Measurements from ENCODE around the gene UGT1A1.

Gene UGT1A1

DNA sequence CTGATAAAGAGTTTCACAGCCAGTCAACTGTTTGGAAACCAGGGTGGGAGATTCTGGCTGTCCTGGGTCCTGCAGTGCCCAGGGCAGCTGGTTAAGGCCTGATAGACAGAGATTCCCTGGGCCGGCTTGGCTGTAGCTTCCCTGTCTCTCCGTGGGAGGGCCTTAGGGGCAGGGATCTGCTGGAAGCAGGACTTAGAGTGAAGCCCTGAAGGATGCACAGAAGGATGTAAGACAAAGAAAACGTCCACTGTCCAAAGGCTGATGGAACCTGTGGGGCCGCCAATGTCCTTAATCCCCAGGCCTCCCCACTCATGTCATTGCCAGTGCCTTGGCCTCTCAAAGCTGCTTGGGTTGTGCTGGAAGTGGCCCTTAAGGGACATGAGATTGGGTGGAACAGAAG is 51.0 kb downstream of the UGT1A1 start:
- DNase-seq = no peak
- no peak for TF ChIP-seq CTCF (IDR thresholded peaks at IDR 0.05; ENCODE audit: low read depth, low read length)
- H3K36me3 ChIP-seq = no peaks in the 10 kb centered on the region

DNA sequence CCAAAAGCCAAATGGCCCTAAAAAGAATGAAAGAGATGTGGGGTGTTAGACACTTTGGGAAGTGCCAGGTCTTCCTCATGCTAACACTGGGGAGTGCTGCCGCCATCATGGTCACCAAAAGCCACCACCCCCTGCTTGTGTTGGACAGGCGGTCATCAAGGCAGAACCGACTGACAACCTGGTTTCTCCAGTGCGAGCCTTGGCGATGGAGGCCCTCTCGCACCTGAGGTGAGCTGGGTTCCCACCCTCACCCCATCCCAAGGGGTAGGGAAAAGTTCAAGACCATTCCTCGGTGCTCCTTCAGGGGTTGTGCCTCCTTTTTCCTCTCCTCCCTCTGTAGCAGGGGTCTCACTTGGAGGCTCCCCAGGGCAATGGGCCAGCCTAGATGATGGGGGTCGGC is 51.7 kb downstream of the UGT1A1 start:
- no peak for TF ChIP-seq CTCF (IDR thresholded peaks at IDR 0.05; ENCODE audit: low read depth, low read length)
- Histone ChIP-seq H3K4me3 (ENCODE audit: low read depth, low read length) (no peak overlapping the region), H3K4me1 (peaks cover 3% of the 10 kb centered on the region), H3K27me3 (peaks cover 17% of the 10 kb centered on the region), H3K9me3 (no peaks in the 10 kb centered on the region), H3K36me3 (no peaks in the 10 kb centered on the region)
- DNase-seq = no peak

More for the DNA sequence above, 51.0 kb downstream of the UGT1A1 start:
- H3K9me3 ChIP-seq = no peaks in the 10 kb centered on the region
- peaks cover 17% of the 10 kb centered on the region for H3K27me3 ChIP-seq
- H3K4me1 ChIP-seq = no peaks in the 10 kb centered on the region; the same call in 1 of the 2 replicates
- no peak overlapping the region for H3K4me3 ChIP-seq (ENCODE audit: low read depth, low read length)

DNA sequence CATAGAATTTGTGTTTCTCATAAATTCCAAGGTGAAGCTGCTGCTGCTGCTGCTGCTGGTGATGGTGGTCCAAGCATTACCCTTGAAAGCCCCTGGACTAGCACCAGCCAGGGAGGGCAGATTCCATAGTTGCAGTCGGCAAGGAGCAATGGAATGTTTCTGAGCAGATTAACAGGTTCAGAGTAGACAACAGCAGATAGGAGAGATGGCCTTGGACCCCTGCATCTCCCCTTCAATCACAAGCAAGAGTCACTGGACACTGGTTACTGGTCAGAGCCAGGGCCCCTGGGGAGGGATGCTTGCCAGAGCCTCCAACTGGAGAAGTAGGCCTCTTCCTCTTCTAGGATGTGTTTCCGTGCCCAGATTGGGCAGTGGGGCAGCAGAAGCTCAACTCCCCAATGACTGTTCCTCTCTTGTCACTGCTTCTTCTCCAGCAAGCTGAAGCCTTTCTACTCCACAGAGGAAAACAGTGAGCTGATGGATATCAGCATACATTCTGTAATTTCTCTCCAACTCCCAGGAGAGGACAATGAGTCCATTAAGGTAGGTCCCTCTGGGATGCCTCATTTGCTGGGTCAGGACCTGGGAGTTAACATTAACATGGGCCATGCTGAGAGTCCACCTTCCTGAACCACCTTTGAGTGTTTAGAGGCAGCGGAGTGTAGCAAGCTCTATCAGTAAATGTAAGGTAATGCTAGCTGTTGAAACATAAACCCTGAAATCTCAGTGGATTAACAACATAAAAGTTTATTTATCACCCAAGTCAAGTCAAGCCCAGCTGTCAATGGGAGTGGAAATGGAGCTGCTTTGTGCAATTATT is 53.4 kb downstream of the UGT1A1 start:
- DNase-seq = peak; percentile 14
- no peaks in the 10 kb centered on the region for H3K36me3 ChIP-seq
- no peak for TF ChIP-seq CTCF (IDR thresholded peaks at IDR 0.05; ENCODE audit: low read depth, low read length)

GRCh38 chr2:233814056-233814835 is 54.2 kb downstream of the UGT1A1 start:
- H3K36me3 ChIP-seq = no peaks in the 10 kb centered on the region
- H3K4me3 ChIP-seq (ENCODE audit: low read depth, low read length) = no peak overlapping the region
- H3K27me3 ChIP-seq = peaks cover 3% of the 10 kb centered on the region; the same call in 1 of the 2 replicates
- DNase-seq = peak; percentile 11
- no peaks in the 10 kb centered on the region for H3K9me3 ChIP-seq
- peaks cover 13% of the 10 kb centered on the region for H3K4me1 ChIP-seq
- TF ChIP-seq CTCF (IDR thresholded peaks at IDR 0.05; ENCODE audit: low read depth, low read length) = no peak

More for the DNA sequence above, 53.4 kb downstream of the UGT1A1 start:
- Histone ChIP-seq H3K4me1 (peaks cover 13% of the 10 kb centered on the region), H3K9me3 (no peaks in the 10 kb centered on the region), H3K4me3 (ENCODE audit: low read depth, low read length) (no peak overlapping the region), H3K27me3 (peaks cover 11% of the 10 kb centered on the region)

GRCh38 chr2:233815861-233816260 is 55.8 kb downstream of the UGT1A1 start:
- H3K36me3 ChIP-seq = no peaks in the 10 kb centered on the region
- H3K4me3 ChIP-seq (ENCODE audit: low read depth, low read length) = no peak overlapping the region
- DNase-seq = no peak
- H3K27me3 ChIP-seq = no peaks in the 10 kb centered on the region
- peaks cover 13% of the 10 kb centered on the region for H3K4me1 ChIP-seq
- TF ChIP-seq CTCF (IDR thresholded peaks at IDR 0.05; ENCODE audit: low read depth, low read length) = no peak
- H3K9me3 ChIP-seq = no peaks in the 10 kb centered on the region

Measured in BE2C (cell line).